HepG2 (cell line): Measurements from ENCODE around the gene ALX3. TPM values are rescaled to one million over a fixed set of nuclear protein-coding genes. Genes with fewer than 3 reads are reported as not detected.

ENCODE experiments used
- ATAC-seq: fragments of 200-7000 bp; cut with Tn5 transposase; 3 replicates; pipeline ENCODE4 v1.9.1; 2020; ENCODE audit warnings: mild to moderate bottlenecking, moderate library complexity
- BruUV-seq: library from RNA; stranded (reverse); fragments of 400-500 nt; replicated peaks from 2 replicates; lab custom pipeline; 2021; lab: Mats Ljungman, UMichigan
- CTCF ChIA-PET: fragments of 300-600 bp; formaldehyde crosslinking; extraction: SDS; loops from one replicate; lab custom pipeline; 2021; ENCODE audit warnings: low total read pairs, inconsistent platforms, low intra/inter-chr PET ratio; lab: Yijun Ruan, JAX
- POLR2A ChIA-PET: fragments of 350-600 bp; sonication (Branson Sonifier 250); formaldehyde crosslinking; loops from one replicate; lab custom pipeline; 2020; ENCODE audit warnings: antibody characterized with exemption, inconsistent platforms; lab: Yijun Ruan, JAX
- DNase-seq: peaks from one replicate; pipeline ENCODE4 v3.0.0-alpha.2; 2015; ENCODE audit warnings: low spot score
- FAIRE-seq: peaks from 3 replicates; lab custom pipeline; 2011; peaks lifted over from hg19 to GRCh38; lab: Jason Lieb, UNC
- H2AFZ ChIP-seq: one replicate; pipeline ENCODE4 v1.6.1; 2011; ENCODE audit warnings: low read length, inconsistent platforms
- H3K27ac ChIP-seq: fragments of 300-600 bp; 3 replicates; pipeline ENCODE4 v1.8.0; 2011; ENCODE audit warnings: mixed run types, mild to moderate bottlenecking, mixed read lengths, low read length, inconsistent platforms; ENCODE audit not compliant: insufficient read depth; ENCODE audit errors: extremely low read length
- H3K27me3 ChIP-seq, 2 experiments: fragments of 200-600 bp in 1 of 2; 2 replicates in 1 of 2; 3 replicates in 1 of 2; pipeline versions ENCODE4 v1.6.0 to v1.8.0; 2011; ENCODE audit warnings: low read length in 2 of 2, mild to moderate bottlenecking in 2 of 2, moderate library complexity in 2 of 2, inconsistent platforms in 1 of 2; ENCODE audit not compliant: insufficient read depth in 2 of 2, control insufficient read depth in 1 of 2
- H3K36me3 ChIP-seq, 2 experiments: fragments of 200-600 bp in 1 of 2; replicated peaks in 1 of 2; 2 replicates in 1 of 2; 3 replicates in 1 of 2; pipeline versions ENCODE4 v1.5.1 to v1.8.0; 2011; ENCODE audit warnings: low read length in 2 of 2, inconsistent platforms in 1 of 2; ENCODE audit not compliant: insufficient read depth in 2 of 2, control insufficient read depth in 1 of 2
- H3K4me1 ChIP-seq: 2 replicates; pipeline ENCODE4 v1.5.1; 2012; ENCODE audit warnings: low read length, inconsistent platforms; ENCODE audit not compliant: insufficient read depth
- H3K4me2 ChIP-seq: 2 replicates; pipeline ENCODE4 v1.6.0; 2011; ENCODE audit warnings: low read depth, low read length, inconsistent platforms
- H3K4me3 ChIP-seq, 3 experiments: fragments of 200-600 bp in 1 of 3; sonication (generic), shearing (Covaris generic) in 1 of 3; replicated peaks in 1 of 3; 2 replicates each; pipeline ENCODE4 v1.5.1; 2011 to 2016; ENCODE audit warnings: low read length in 3 of 3, inconsistent platforms in 2 of 3, low read depth in 2 of 3, mild to moderate bottlenecking in 2 of 3, control low read depth in 1 of 3, mixed read lengths in 1 of 3; ENCODE audit not compliant: insufficient read depth in 1 of 3
- H3K79me2 ChIP-seq: one replicate; pipeline ENCODE4 v1.6.1; 2011; ENCODE audit warnings: low read length, inconsistent platforms; ENCODE audit not compliant: insufficient read depth
- H3K9ac ChIP-seq: 2 replicates; pipeline ENCODE4 v1.6.0; 2011; ENCODE audit warnings: mild to moderate bottlenecking, low read depth, low read length, inconsistent platforms; ENCODE audit not compliant: insufficient read depth
- H3K9me3 ChIP-seq: 2 replicates; pipeline ENCODE4 v1.5.1; 2012; ENCODE audit warnings: mild to moderate bottlenecking, low read length
- H4K20me1 ChIP-seq: 2 replicates; pipeline ENCODE4 v1.6.0; 2011; ENCODE audit warnings: inconsistent platforms, mild to moderate bottlenecking, low read length, moderate library complexity; ENCODE audit not compliant: insufficient read depth
- IRF2 ChIP-seq: IDR thresholded peaks from 2 replicates; pipeline ENCODE4 v1.6.1; 2018; ENCODE audit warnings: missing genetic modification reagents, missing compliant biosample characterization
- JUNB ChIP-seq: sonication (generic); formaldehyde crosslinking; IDR thresholded peaks from 2 replicates; pipeline ENCODE4 v1.8.0; 2022; ENCODE audit warnings: missing genetic modification reagents, mild to moderate bottlenecking, borderline replicate concordance
- KDM3A ChIP-seq: IDR thresholded peaks from 2 replicates; pipeline ENCODE4 v1.6.1; 2018; ENCODE audit warnings: low read depth, missing compliant biosample characterization
- KDM4B ChIP-seq: sonication (generic); formaldehyde crosslinking; IDR thresholded peaks from 2 replicates; pipeline ENCODE4 v1.4.0; 2020; ENCODE audit warnings: missing genetic modification reagents
- NCOR1 ChIP-seq: fragments of 200-600 bp; sonication (generic); IDR thresholded peaks from 2 replicates; pipeline ENCODE4 v1.7.0; 2017; ENCODE audit warnings: antibody characterized with exemption, low read length, borderline replicate concordance
- PHF8 ChIP-seq: sonication (generic); formaldehyde crosslinking; IDR thresholded peaks from 2 replicates; pipeline ENCODE4 v1.5.0; 2020; ENCODE audit warnings: missing genetic modification reagents
- TGIF2 ChIP-seq: IDR thresholded peaks from 2 replicates; pipeline ENCODE4 v1.6.1; 2016; ENCODE audit warnings: control low read depth, missing compliant biosample characterization
- THAP11 ChIP-seq: IDR thresholded peaks from 2 replicates; pipeline ENCODE4 v1.6.1; 2016; ENCODE audit warnings: missing biosample characterization, missing genetic modification reagents
- ZNF713 ChIP-seq: sonication (generic); formaldehyde crosslinking; IDR thresholded peaks from 2 replicates; pipeline ENCODE4 v1.4.0; 2020; ENCODE audit warnings: mild to moderate bottlenecking, missing genetic modification reagents
- ZNF772 ChIP-seq: sonication (generic); formaldehyde crosslinking; IDR thresholded peaks from 2 replicates; pipeline ENCODE4 v1.5.0; 2020; ENCODE audit warnings: mild to moderate bottlenecking, missing genetic modification reagents
- ZNF816 ChIP-seq: sonication (generic); formaldehyde crosslinking; IDR thresholded peaks from 2 replicates; pipeline ENCODE4 v1.8.0; 2022; ENCODE audit warnings: missing genetic modification reagents, mild to moderate bottlenecking, borderline replicate concordance
- ZSCAN21 ChIP-seq: sonication (generic); formaldehyde crosslinking; IDR thresholded peaks from 2 replicates; pipeline ENCODE4 v1.8.0; 2022; ENCODE audit warnings: mild to moderate bottlenecking, missing genetic modification reagents, moderate library complexity, borderline replicate concordance
- WGBS: methylation state at CpG from one replicate; pipeline ENCODE4 v1.1.6; 2017; ENCODE audit warnings: low lambda C conversion rate; 5-methylcytosine and 5-hydroxymethylcytosine counted together
- in situ Hi-C: cut with HindIII; loops from 2 replicates; pipeline ENCODE4 v1.10.0; 2017; ENCODE audit warnings: low pct_unique_long_range_greater_than_20kb; ENCODE audit not compliant: extremely low pct_ligation_motif_present
- intact Hi-C: fragments of 100-400 bp; cut with micrococcal nuclease; formaldehyde crosslinking; loops from one replicate; pipeline ENCODE4 v1.10.0; 2022; ENCODE audit not compliant: unreplicated experiment
- polyA plus RNA-seq, 8 experiments: library from polyadenylated mRNA; depleted of rRNA in 3 of 8; stranded (reverse) in 7 of 8; unstranded in 1 of 8; fragments of >200 nt; fragmentation: Illumina TruSeq in 4 of 8; extraction: Trizol in 4 of 8; gene quantifications; 2 replicates each; pipeline versions ENCODE4 v1.2.1 to v1.2.3, GENCODE V29; 2011 to 2016; ENCODE audit warnings: low read depth in 4 of 8, missing spikeins in 1 of 8, mixed read lengths in 1 of 8; ENCODE audit not compliant: insufficient read depth in 1 of 8
- total RNA-seq, 5 experiments: library from RNA; depleted of rRNA; stranded (reverse); fragments of >200 nt; fragmentation: Illumina TruSeq; extraction: Trizol; gene quantifications; 2 replicates each; pipeline ENCODE4 v1.2.3, GENCODE V29; 2016; ENCODE audit warnings: low read depth in 1 of 5
- TF ChIP-seq, protein P1 (sequence below): IDR thresholded peaks from 2 replicates; pipeline ENCODE4 v1.6.1; 2016; ENCODE audit warnings: low read depth
- TF ChIP-seq, protein P2 (sequence below): sonication (generic); formaldehyde crosslinking; IDR thresholded peaks from 2 replicates; pipeline ENCODE4 v1.4.0; 2020; ENCODE audit warnings: missing genetic modification reagents, borderline replicate concordance
- TF ChIP-seq, protein P3 (sequence below): sonication (generic); formaldehyde crosslinking; IDR thresholded peaks from 2 replicates; pipeline ENCODE4 v1.5.0; 2020; ENCODE audit warnings: missing genetic modification reagents
- TF ChIP-seq, protein P4 (sequence below): sonication (generic); formaldehyde crosslinking; IDR thresholded peaks from 2 replicates; pipeline ENCODE4 v1.8.1; 2023; ENCODE audit warnings: mild to moderate bottlenecking, missing genetic modification reagents, borderline replicate concordance
- TF ChIP-seq, protein P5 (sequence below): sonication (generic); formaldehyde crosslinking; IDR thresholded peaks from 2 replicates; pipeline ENCODE4 v1.4.0; 2020; ENCODE audit warnings: missing genetic modification reagents, mild to moderate bottlenecking, borderline replicate concordance

ALX3 gene
- total and polyA plus RNA-seq, 2 of the 13 experiments (the other 11 are each of a cell fraction or from before 2014, with no cell fraction given): not detected

DNA sequence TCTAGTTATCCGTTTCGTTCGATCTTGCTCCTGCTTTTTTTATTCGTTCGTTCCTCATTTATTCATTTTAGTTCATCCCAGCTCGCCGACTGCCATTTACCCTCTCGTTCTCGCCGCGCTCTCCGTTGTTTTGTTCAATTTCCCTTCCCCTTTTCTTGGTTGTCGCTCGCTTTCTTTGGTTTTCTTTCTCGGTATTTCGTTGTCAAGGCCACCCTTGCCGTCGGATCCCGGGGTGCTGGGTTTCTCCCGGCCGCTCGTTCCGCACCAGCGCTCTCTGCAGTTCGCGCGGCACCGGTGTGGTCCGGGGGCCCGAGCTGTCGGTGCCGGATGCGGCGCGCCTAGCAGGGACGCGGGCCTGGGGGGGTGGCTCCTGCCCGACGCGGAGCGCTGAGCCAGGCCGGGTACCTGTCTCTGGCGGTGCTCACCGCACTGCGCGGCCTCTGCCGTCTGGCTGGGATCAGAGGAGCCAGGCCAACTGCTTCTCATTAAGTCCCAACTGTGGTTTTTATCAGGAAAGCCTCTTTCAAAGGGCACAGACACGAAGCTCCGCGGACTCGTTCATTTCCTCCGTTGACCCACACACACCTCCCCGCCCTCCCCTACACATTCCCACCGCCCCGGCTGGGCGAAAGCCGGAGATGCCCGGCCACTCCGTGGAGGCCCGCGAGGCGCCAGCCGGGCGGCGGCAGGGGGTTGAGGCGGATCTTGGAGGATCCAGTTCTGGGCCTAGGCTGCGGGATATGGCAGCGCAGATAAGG, 1.6 kb downstream of the ALX3 start:
- Histone ChIP-seq H3K4me2 (no peak overlapping the region), H4K20me1 (no peaks in the 10 kb centered on the region), H3K36me3 (no peaks in the 10 kb centered on the region), H3K4me3 (no peak overlapping the region), H3K27ac (no peak overlapping the region), H2AFZ (no peak overlapping the region), H3K79me2 (no peaks in the 10 kb centered on the region), H3K27me3 (peaks cover 5 to 24% of the 10 kb centered on the region in 2 experiments; a peak in 4 of 5 replicates), H3K9me3 (no peaks in the 10 kb centered on the region), H3K4me1 (no peaks in the 10 kb centered on the region), H3K9ac (no peak overlapping the region)
- FAIRE-seq: no peak
- 84% methylated on average over 68 of the region's 68 CpGs for WGBS
- no peak for ATAC-seq
- TF ChIP-seq TGIF2 (no peak), ZNF713 (no peak), NCOR1 (no peak), THAP11 (CRISPR knock-in tag) (no peak), IRF2 (CRISPR knock-in tag) (no peak), ZNF772 (no peak), ZNF816 (CRISPR knock-in tag) (no peak), KDM4B (CRISPR knock-in tag) (no peak), KDM3A (no peak), PHF8 (CRISPR knock-in tag) (no peak), ZSCAN21 (CRISPR knock-in tag) (no peak), JUNB (CRISPR knock-in tag) (no peak)
- TF ChIP-seq, protein P1, sequence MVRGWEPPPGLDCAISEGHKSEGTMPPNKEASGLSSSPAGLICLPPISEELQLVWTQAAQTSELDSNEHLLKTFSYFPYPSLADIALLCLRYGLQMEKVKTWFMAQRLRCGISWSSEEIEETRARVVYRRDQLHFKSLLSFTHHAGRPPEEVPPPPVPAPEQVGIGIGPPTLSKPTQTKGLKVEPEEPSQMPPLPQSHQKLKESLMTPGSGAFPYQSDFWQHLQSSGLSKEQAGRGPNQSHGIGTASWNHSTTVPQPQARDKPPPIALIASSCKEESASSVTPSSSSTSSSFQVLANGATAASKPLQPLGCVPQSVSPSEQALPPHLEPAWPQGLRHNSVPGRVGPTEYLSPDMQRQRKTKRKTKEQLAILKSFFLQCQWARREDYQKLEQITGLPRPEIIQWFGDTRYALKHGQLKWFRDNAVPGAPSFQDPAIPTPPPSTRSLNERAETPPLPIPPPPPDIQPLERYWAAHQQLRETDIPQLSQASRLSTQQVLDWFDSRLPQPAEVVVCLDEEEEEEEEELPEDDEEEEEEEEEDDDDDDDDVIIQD (CRISPR knock-in tag): no peak
- TF ChIP-seq, protein P2, sequence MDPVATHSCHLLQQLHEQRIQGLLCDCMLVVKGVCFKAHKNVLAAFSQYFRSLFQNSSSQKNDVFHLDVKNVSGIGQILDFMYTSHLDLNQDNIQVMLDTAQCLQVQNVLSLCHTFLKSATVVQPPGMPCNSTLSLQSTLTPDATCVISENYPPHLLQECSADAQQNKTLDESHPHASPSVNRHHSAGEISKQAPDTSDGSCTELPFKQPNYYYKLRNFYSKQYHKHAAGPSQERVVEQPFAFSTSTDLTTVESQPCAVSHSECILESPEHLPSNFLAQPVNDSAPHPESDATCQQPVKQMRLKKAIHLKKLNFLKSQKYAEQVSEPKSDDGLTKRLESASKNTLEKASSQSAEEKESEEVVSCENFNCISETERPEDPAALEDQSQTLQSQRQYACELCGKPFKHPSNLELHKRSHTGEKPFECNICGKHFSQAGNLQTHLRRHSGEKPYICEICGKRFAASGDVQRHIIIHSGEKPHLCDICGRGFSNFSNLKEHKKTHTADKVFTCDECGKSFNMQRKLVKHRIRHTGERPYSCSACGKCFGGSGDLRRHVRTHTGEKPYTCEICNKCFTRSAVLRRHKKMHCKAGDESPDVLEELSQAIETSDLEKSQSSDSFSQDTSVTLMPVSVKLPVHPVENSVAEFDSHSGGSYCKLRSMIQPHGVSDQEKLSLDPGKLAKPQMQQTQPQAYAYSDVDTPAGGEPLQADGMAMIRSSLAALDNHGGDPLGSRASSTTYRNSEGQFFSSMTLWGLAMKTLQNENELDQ (CRISPR knock-in tag): no peak
- TF ChIP-seq, protein P3, sequence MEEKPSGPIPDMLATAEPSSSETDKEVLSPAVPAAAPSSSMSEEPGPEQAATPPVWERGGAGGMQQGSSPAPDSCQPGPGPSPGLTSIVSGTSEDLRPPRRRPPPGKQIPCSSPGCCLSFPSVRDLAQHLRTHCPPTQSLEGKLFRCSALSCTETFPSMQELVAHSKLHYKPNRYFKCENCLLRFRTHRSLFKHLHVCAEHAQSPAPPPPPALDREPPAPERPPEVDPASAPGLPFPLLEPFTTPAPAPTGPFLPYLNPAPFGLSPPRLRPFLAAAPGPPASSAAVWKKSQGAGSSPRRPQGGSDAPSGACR: no peak
- TF ChIP-seq, protein P4, sequence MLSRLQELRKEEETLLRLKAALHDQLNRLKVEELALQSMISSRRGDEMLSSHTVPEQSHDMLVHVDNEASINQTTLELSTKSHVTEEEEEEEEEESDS (CRISPR knock-in tag): no peak
- TF ChIP-seq, protein P5, sequence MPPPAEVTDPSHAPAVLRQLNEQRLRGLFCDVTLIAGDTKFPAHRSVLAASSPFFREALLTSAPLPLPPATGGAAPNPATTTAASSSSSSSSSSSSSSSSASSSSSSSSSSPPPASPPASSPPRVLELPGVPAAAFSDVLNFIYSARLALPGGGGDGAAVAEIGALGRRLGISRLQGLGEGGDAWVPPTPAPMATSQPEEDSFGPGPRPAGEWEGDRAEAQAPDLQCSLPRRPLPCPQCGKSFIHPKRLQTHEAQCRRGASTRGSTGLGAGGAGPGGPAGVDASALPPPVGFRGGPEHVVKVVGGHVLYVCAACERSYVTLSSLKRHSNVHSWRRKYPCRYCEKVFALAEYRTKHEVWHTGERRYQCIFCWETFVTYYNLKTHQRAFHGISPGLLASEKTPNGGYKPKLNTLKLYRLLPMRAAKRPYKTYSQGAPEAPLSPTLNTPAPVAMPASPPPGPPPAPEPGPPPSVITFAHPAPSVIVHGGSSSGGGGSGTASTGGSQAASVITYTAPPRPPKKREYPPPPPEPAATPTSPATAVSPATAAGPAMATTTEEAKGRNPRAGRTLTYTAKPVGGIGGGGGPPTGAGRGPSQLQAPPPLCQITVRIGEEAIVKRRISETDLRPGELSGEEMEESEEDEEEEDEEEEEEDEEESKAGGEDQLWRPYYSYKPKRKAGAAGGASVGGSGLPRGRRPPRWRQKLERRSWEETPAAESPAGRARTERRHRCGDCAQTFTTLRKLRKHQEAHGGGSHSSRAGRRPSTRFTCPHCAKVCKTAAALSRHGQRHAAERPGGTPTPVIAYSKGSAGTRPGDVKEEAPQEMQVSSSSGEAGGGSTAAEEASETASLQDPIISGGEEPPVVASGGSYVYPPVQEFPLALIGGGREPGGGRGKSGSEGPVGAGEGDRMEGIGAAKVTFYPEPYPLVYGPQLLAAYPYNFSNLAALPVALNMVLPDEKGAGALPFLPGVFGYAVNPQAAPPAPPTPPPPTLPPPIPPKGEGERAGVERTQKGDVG: no peak
- no peak for DNase-seq
- CTCF ChIA-PET: no interaction called here
- intact Hi-C loops: no loop called here
- in situ Hi-C loops: no loop called here
- no TSS peak for BruUV-seq
- POLR2A ChIA-PET: no interaction called here
